PFSK-1 (cell line): ENCODE results near the gene METTL14.

Source experiments
- FOXP2 ChIP-seq: optimal IDR thresholded peaks from 2 replicates; pipeline ENCODE3; 2011; ENCODE audit warnings: borderline replicate concordance, control low read depth, inconsistent platforms; ENCODE audit not compliant: insufficient read depth; ENCODE audit errors: extremely low read length, extremely low read depth
- POLR2AphosphoS5 ChIP-seq: IDR thresholded peaks from 2 replicates; pipeline ENCODE4 v1.6.1; 2012; ENCODE audit warnings: low read depth, mild to moderate bottlenecking, control low read depth, low read length, moderate library complexity
- SIN3A ChIP-seq: IDR thresholded peaks from 2 replicates; pipeline ENCODE4 v1.6.1; 2012; ENCODE audit warnings: mild to moderate bottlenecking, low read length, moderate library complexity, borderline replicate concordance; ENCODE audit not compliant: insufficient read depth
- TAF1 ChIP-seq: IDR thresholded peaks from 2 replicates; pipeline ENCODE4 v1.6.1; 2012; ENCODE audit warnings: low read length, control low read depth, borderline replicate concordance; ENCODE audit not compliant: insufficient read depth
- TF ChIP-seq, protein P1 (sequence below), 2 experiments: IDR thresholded peaks; 2 replicates each; pipeline versions ENCODE4 v1.6.1 to v1.8.0; 2011 to 2012; ENCODE audit warnings: low read depth in 2 of 2, low read length in 2 of 2, control low read depth in 1 of 2, inconsistent platforms in 1 of 2, mild to moderate bottlenecking in 1 of 2, moderate library complexity in 1 of 2; ENCODE audit not compliant: insufficient read depth in 1 of 2

The METTL14 gene

DNA sequence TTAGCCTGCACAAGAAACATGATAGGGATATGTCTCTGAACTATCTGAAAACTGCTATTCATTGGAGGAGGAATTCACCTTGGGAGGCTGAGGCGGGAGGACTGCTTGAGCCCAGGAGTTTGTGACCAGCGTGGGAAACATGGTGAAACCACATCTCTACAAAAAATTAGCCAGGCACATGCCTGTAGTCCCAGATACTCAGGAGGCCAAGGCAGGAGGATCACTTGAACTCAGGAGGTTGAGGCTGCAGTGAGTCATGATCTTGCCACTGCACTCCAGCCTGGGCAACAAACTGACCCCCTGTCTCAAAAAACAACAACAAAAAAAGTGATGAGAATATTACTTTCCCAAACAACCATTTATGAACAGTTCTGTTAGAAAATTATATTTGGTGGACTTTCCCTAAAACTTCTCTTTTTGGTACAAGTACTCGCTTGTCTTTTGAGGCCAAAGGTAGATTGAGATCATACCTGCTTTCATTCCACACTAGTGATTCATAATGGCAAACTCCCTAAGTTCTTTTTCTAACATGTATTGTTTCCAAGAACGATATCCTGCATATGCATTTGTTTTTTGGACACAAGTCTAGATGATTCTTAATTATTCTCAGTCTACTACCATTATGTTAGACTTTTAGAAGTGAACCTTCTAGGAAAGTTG lies 33.4 kb downstream of the METTL14 start:
- TF ChIP-seq FOXP2 (no peak), POLR2AphosphoS5 (no peak), SIN3A (no peak), TAF1 (no peak)
- TF ChIP-seq, protein P1, sequence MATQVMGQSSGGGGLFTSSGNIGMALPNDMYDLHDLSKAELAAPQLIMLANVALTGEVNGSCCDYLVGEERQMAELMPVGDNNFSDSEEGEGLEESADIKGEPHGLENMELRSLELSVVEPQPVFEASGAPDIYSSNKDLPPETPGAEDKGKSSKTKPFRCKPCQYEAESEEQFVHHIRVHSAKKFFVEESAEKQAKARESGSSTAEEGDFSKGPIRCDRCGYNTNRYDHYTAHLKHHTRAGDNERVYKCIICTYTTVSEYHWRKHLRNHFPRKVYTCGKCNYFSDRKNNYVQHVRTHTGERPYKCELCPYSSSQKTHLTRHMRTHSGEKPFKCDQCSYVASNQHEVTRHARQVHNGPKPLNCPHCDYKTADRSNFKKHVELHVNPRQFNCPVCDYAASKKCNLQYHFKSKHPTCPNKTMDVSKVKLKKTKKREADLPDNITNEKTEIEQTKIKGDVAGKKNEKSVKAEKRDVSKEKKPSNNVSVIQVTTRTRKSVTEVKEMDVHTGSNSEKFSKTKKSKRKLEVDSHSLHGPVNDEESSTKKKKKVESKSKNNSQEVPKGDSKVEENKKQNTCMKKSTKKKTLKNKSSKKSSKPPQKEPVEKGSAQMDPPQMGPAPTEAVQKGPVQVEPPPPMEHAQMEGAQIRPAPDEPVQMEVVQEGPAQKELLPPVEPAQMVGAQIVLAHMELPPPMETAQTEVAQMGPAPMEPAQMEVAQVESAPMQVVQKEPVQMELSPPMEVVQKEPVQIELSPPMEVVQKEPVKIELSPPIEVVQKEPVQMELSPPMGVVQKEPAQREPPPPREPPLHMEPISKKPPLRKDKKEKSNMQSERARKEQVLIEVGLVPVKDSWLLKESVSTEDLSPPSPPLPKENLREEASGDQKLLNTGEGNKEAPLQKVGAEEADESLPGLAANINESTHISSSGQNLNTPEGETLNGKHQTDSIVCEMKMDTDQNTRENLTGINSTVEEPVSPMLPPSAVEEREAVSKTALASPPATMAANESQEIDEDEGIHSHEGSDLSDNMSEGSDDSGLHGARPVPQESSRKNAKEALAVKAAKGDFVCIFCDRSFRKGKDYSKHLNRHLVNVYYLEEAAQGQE (IDR thresholded peaks at IDR 0.05; ENCODE audit: insufficient read depth in 1 of 2, low read depth in 2 of 2, low read length in 2 of 2): no peak

DNA sequence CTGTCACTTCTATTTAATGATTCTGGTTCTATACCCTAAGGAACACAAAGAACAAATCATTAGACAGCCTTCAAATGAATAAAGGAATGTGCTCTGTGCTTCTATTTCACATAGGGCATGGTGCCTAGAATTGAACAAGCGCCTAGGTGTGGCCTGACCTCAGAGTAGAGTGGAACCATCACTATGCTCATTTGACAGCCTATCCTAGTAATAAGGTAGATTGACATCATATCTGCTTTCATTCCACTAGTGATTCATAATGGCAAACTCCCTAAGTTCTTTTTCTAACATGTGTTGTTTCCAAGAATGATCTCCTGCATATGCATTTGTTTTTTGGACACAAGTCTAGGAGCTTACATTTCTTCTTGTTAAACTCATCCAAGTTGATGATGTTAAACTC lies 36.6 kb downstream of the METTL14 start:
- TF ChIP-seq SIN3A (no peak), FOXP2 (no peak)

DNA sequence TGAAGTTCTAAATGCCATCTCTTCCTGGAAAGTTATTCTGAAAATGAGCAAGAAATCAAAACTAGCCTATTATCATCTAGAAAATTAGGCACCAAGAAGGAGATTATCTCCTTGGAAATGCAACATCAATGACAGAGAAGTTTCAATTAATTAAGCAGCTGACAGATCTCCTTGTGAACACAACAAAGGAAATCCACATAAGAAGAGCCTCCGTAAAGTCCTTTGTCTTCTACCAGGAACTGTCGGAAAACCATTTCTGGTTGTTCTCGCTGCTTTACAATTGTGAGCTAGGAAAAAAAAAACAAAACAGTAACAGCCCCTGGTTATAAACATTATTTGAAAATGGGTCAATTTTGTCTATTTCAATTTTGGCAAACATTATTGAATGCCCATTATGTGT lies 38.2 kb downstream of the METTL14 start:
- TF ChIP-seq POLR2AphosphoS5: no peak
- TF ChIP-seq, protein P1 (IDR thresholded peaks at IDR 0.05; ENCODE audit: insufficient read depth in 1 of 2, low read depth in 2 of 2, low read length in 2 of 2): no peak
- TF ChIP-seq TAF1: no peak
- TF ChIP-seq FOXP2: no peak

DNA sequence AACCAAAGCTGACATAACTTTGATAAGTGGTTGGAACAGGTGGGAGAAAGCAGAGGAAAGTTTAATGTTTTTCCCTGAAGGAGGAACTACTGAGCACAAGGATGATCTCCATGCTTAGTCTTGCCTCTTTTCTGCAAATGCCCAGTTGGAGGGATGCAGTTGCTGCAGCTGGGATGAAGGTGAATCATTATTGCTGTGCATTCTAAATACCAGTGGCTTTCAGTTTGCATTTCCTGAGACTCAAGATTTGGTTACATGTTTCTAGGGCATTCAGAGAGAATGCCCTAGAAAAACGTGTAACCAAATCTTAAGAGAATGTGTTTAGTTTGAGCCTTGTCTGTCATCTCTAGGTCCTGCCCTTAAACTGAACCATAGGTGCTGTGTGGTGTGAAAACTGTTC lies 42.2 kb downstream of the METTL14 start:
- TF ChIP-seq TAF1 (no peak), POLR2AphosphoS5 (no peak), SIN3A (no peak), FOXP2 (no peak)
- TF ChIP-seq, protein P1 (IDR thresholded peaks at IDR 0.05; ENCODE audit: insufficient read depth in 1 of 2, low read depth in 2 of 2, low read length in 2 of 2): no peak

DNA sequence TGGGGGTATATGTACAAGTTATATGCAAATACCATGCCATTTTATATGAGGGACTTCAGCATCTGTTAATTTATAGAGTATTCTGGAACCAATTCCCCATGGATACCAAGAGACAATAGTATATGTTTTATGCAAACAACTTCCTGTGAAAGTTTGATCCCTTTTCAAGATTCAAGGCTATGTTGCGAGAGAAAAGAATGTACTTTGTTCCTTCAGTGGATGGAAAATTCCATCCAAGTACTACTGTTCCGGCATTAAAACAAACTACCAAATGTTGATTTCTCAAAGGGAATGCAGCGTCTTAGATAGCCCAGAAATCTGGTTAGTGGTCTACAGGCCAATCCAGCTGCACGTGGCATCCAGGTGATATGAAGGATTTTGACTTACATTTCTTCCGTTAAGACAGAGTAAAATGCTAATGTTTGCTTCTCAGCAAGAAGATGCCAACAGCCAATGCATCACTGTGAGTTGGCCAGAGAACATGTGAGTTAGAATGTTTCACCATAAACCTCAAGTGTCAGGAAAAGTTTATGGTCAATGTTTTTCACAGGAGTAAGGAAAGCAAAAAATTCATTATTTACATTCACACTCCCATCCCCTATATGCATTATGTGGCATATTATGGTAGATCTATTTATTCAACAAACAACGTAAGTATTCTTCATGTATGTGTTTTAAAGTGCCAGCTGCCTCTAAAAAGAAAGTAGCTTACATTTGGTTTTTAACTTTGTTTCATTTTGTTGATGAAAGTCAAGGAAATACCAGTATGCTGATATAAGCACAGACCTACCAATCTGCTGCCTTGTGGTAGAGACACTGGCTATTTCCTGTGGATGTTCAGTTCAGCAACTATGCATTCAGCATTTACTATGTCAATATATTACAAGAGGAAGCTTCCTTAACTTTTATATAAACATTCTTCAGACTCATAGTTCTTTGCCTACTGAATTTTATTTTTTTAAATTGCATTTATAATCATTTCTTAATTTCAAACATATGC lies 44.4 kb downstream of the METTL14 start:
- TF ChIP-seq TAF1 (no peak), POLR2AphosphoS5 (no peak)

DNA sequence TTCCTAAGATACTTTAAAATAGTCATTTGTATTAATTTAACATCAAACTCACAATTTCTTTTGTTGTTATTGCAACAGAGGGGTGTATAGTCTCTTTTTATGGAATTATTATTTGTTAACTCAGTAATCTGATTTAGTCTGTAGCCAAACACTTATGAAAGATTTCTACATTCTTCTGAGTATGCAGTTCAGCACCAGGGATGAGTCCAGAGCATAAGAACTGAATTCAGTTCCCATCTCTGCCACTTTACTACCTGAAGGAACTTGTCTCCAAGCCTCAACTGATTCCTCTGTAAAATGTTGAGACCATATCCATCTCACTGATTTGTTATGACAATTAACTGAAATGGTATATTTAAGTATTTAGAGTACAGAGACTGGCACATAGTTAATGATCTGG lies 45.5 kb downstream of the METTL14 start:
- TF ChIP-seq FOXP2: no peak
- TF ChIP-seq, protein P1 (IDR thresholded peaks at IDR 0.05; ENCODE audit: insufficient read depth in 1 of 2, low read depth in 2 of 2, low read length in 2 of 2): no peak
- TF ChIP-seq POLR2AphosphoS5: no peak
- TF ChIP-seq TAF1: no peak
- TF ChIP-seq SIN3A: no peak
